Mesendoderm (in vitro differentiated cells): ENCODE data around the gene PRR5L.

Experiments used
- DNase-seq: peaks from one replicate; pipeline ENCODE4 v3.0.0; 2013
- H2AK5ac ChIP-seq: 2 replicates; pipeline ENCODE4 v1.6.1; 2013; ENCODE audit warnings: low read length, inconsistent platforms
- H2BK120ac ChIP-seq: 2 replicates; pipeline ENCODE4 v1.6.1; 2013; ENCODE audit warnings: low read depth, mild to moderate bottlenecking, low read length, moderate library complexity, mixed read lengths
- H2BK15ac ChIP-seq: replicated peaks from 2 replicates; pipeline ENCODE4 v1.6.1; 2013; ENCODE audit warnings: low read depth, mild to moderate bottlenecking, moderate library complexity
- H2BK5ac ChIP-seq: 2 replicates; pipeline ENCODE4 v1.6.1; 2013; ENCODE audit warnings: low read length, inconsistent platforms
- H3K18ac ChIP-seq: 2 replicates; pipeline ENCODE4 v1.6.1; 2013; ENCODE audit warnings: mild to moderate bottlenecking, low read length, mixed read lengths
- H3K23ac ChIP-seq: one replicate; pipeline ENCODE4 v1.6.1; 2013; ENCODE audit warnings: low read length
- H3K27ac ChIP-seq: 2 replicates; pipeline ENCODE4 v1.5.1; 2013; ENCODE audit warnings: low read depth, mild to moderate bottlenecking, inconsistent platforms, low read length, moderate library complexity
- H3K27me3 ChIP-seq: 2 replicates; pipeline ENCODE4 v1.6.1; 2013; ENCODE audit warnings: low read length, control low read depth, mild to moderate bottlenecking, inconsistent platforms; ENCODE audit not compliant: insufficient read depth, poor library complexity
- H3K36me3 ChIP-seq: 2 replicates; pipeline ENCODE4 v1.6.1; 2013; ENCODE audit warnings: low read length, inconsistent platforms; ENCODE audit not compliant: control insufficient read depth, insufficient read depth
- H3K4ac ChIP-seq: one replicate; pipeline ENCODE4 v1.6.1; 2013; ENCODE audit warnings: low read depth, mild to moderate bottlenecking, low read length, moderate library complexity
- H3K4me1 ChIP-seq: 2 replicates; pipeline ENCODE4 v1.6.1; 2013; ENCODE audit warnings: low read depth, low read length, inconsistent platforms; ENCODE audit not compliant: control insufficient read depth
- H3K4me2 ChIP-seq: 2 replicates; pipeline ENCODE4 v1.6.1; 2013; ENCODE audit warnings: low read length
- H3K4me3 ChIP-seq: 2 replicates; pipeline ENCODE4 v1.5.1; 2013; ENCODE audit warnings: mild to moderate bottlenecking, low read length
- H3K56ac ChIP-seq: one replicate; pipeline ENCODE4 v1.6.1; 2013; ENCODE audit warnings: low read length
- H3K79me1 ChIP-seq: 2 replicates; pipeline ENCODE4 v1.6.1; 2013; ENCODE audit warnings: low read length, inconsistent platforms
- H3K79me2 ChIP-seq: 2 replicates; pipeline ENCODE4 v1.6.1; 2013; ENCODE audit warnings: mild to moderate bottlenecking, low read length; ENCODE audit not compliant: control insufficient read depth, insufficient read depth
- H3K9ac ChIP-seq: 2 replicates; pipeline ENCODE4 v1.6.1; 2013; ENCODE audit warnings: low read length, inconsistent platforms
- H4K5ac ChIP-seq: one replicate; pipeline ENCODE4 v1.6.1; 2013; ENCODE audit warnings: low read length
- H4K8ac ChIP-seq: one replicate; pipeline ENCODE4 v1.6.1; 2013; ENCODE audit warnings: low read depth, mild to moderate bottlenecking, control low read depth, low read length, moderate library complexity
- WGBS: extraction: QIAGEN DNeasy Blood & Tissue Kit; methylation state at CpG from one replicate; pipeline ENCODE4 v1.1.7; 2013; ENCODE audit warnings: low lambda C conversion rate, missing lambda C conversion rate; ENCODE audit not compliant: insufficient coverage; ENCODE audit errors: extremely low coverage; 5-methylcytosine and 5-hydroxymethylcytosine counted together

PRR5L gene

GRCh38 chr11:36449561-36450096 is 153.5 kb downstream of the PRR5L start:
- Histone ChIP-seq H4K5ac (no peak overlapping the region), H2BK15ac (no peak overlapping the region), H3K23ac (no peak overlapping the region), H2BK5ac (no peak overlapping the region), H3K4me3 (no peak overlapping the region), H3K27me3 (no peaks in the 10 kb centered on the region), H3K27ac (no peak overlapping the region), H3K4me2 (no peak overlapping the region), H2BK120ac (no peak overlapping the region), H4K8ac (no peak overlapping the region), H3K36me3 (no peaks in the 10 kb centered on the region), H3K9ac (no peak overlapping the region), H3K79me1 (no peaks in the 10 kb centered on the region), H3K79me2 (no peaks in the 10 kb centered on the region), H2AK5ac (no peak overlapping the region), H3K56ac (no peak overlapping the region), H3K4me1 (no peaks in the 10 kb centered on the region), H3K18ac (no peak overlapping the region), H3K4ac (no peak overlapping the region)
- WGBS, result no CpG with 5 or more reads among the region's 5 CpGs
- DNase-seq, result no peak

GRCh38 chr11:36450110-36450572 is 154.1 kb downstream of the PRR5L start:
- H2BK15ac ChIP-seq, result no peak overlapping the region
- no peaks in the 10 kb centered on the region for H3K79me2 ChIP-seq
- H3K36me3 ChIP-seq, result no peaks in the 10 kb centered on the region
- H2BK120ac ChIP-seq, result no peak overlapping the region
- WGBS, result no CpG with 5 or more reads among the region's 3 CpGs
- H2AK5ac ChIP-seq, result no peak overlapping the region
- H2BK5ac ChIP-seq, result no peak overlapping the region
- no peak overlapping the region for H3K18ac ChIP-seq
- H3K27me3 ChIP-seq, result no peaks in the 10 kb centered on the region
- no peaks in the 10 kb centered on the region for H3K79me1 ChIP-seq
- no peak overlapping the region for H3K4me3 ChIP-seq
- no peak overlapping the region for H3K23ac ChIP-seq
- H3K4ac ChIP-seq, result no peak overlapping the region
- no peak overlapping the region for H4K5ac ChIP-seq
- no peak overlapping the region for H3K9ac ChIP-seq
- H3K56ac ChIP-seq, result no peak overlapping the region
- no peak overlapping the region for H3K27ac ChIP-seq
- no peak overlapping the region for H4K8ac ChIP-seq
- DNase-seq, result no peak
- no peak overlapping the region for H3K4me2 ChIP-seq
- H3K4me1 ChIP-seq, result no peaks in the 10 kb centered on the region

DNA sequence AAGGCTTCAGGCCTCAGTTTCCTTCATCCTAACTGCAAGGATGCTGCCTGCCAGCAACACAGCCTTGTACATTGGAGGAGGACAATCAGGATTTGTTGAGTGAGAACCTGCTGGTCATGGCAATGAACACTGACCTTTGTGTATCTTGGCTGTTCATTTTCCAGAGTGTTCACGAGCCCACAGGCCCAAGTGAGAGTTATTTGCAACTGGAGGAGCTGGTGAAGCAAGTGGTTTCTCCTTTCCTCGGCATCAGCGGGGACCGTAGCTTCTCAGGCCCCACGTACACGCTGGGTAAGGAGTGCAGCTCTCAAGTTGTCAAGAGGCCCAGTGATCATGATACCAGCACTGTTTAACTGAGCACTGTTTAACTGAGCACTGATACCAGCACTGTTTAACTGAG is 155.0 kb downstream of the PRR5L start:
- Histone ChIP-seq H3K79me2 (no peaks in the 10 kb centered on the region), H3K4me2 (no peak overlapping the region), H3K9ac (no peak overlapping the region), H3K27me3 (no peaks in the 10 kb centered on the region), H3K18ac (no peak overlapping the region), H3K23ac (no peak overlapping the region), H3K79me1 (no peaks in the 10 kb centered on the region), H3K27ac (no peak overlapping the region), H2BK15ac (no peak overlapping the region), H3K4me1 (no peaks in the 10 kb centered on the region), H2BK5ac (no peak overlapping the region), H2BK120ac (no peak overlapping the region), H4K8ac (no peak overlapping the region), H3K36me3 (no peaks in the 10 kb centered on the region), H3K56ac (no peak overlapping the region), H2AK5ac (no peak overlapping the region), H3K4me3 (no peak overlapping the region), H4K5ac (no peak overlapping the region), H3K4ac (no peak overlapping the region)
- DNase-seq, result no peak
- WGBS, result no CpG with 5 or more reads among the region's 6 CpGs

DNA sequence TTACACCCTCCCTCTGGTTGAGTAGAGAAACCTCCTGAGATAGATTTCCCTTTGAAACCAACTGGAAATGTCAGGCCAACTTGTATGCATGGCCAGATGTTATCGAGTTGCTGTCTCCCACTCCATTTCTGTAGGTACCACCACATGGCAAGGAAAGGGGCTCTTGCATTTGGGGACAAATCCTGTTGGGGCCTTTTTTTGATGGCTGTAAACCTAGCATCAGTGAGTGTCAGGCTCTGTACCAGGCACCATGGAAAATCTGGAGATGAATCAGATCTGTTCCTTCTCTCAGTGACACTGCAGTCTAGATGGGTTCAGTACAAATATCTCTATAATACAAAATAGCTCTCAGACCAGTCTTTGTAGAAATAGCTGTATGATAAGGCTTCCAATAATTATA is 155.6 kb downstream of the PRR5L start:
- no peak overlapping the region for H4K5ac ChIP-seq
- no peak overlapping the region for H3K56ac ChIP-seq
- H3K9ac ChIP-seq, result no peak overlapping the region
- H3K4ac ChIP-seq, result no peak overlapping the region
- H3K23ac ChIP-seq, result no peak overlapping the region
- H3K4me1 ChIP-seq, result no peaks in the 10 kb centered on the region
- H3K4me2 ChIP-seq, result no peak overlapping the region
- H4K8ac ChIP-seq, result no peak overlapping the region
- H2AK5ac ChIP-seq, result no peak overlapping the region
- H2BK5ac ChIP-seq, result no peak overlapping the region
- H3K27me3 ChIP-seq, result no peaks in the 10 kb centered on the region
- no peaks in the 10 kb centered on the region for H3K79me1 ChIP-seq
- H3K4me3 ChIP-seq, result no peak overlapping the region
- no peaks in the 10 kb centered on the region for H3K79me2 ChIP-seq
- no peak for DNase-seq
- no peak overlapping the region for H2BK15ac ChIP-seq
- H2BK120ac ChIP-seq, result no peak overlapping the region
- H3K36me3 ChIP-seq, result no peaks in the 10 kb centered on the region
- no peak overlapping the region for H3K27ac ChIP-seq
- WGBS, result no CpG with 5 or more reads among the region's 1 CpG
- no peak overlapping the region for H3K18ac ChIP-seq

DNA sequence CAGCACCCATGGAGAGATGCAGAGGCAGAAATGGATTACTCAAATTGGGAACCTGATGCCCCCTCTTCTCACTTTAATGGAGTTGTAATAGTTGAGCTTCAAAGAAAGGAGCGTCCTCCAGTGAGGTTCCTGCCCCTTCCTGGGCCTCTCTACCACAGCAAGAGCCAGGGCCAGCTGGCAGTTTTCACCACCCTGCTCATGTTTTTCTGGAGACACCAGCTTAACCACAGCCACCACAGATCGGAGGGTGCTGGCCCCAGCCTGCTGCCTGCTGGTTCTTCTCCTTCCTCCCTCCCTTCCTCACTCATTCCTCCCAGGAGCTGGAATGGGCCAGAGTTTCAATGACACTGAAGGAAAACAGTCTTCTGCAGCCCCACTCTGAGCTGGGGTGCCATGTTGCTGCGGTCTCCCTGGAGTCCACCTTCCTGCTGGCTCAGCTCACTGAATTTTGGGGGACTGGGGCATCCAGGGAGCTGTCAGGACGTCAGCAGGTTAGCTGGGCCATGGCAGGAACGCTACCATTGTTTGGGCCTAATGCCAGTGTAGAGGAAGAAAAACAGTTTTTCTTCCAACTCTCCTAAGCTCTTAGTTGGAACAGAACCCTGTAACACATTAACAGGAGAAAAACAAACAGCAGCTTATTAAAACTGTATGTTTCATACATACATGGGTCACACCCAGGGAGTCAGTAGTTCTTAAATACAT is 156.3 kb downstream of the PRR5L start:
- no peak overlapping the region for H2BK15ac ChIP-seq
- H3K27ac ChIP-seq, result no peak overlapping the region
- no CpG with 5 or more reads among the region's 5 CpGs for WGBS

GRCh38 chr11:36452961-36453360 is 156.9 kb downstream of the PRR5L start:
- no peak overlapping the region for H2BK15ac ChIP-seq
- H2BK120ac ChIP-seq, result no peak overlapping the region
- no peak overlapping the region for H3K9ac ChIP-seq
- no CpG with 5 or more reads among the region's 1 CpG for WGBS
- no peak overlapping the region for H4K8ac ChIP-seq
- no peak overlapping the region for H3K18ac ChIP-seq
- H3K27me3 ChIP-seq, result no peaks in the 10 kb centered on the region
- H4K5ac ChIP-seq, result no peak overlapping the region
- no peaks in the 10 kb centered on the region for H3K79me1 ChIP-seq
- H3K4ac ChIP-seq, result no peak overlapping the region
- H3K23ac ChIP-seq, result no peak overlapping the region
- H3K56ac ChIP-seq, result no peak overlapping the region
- DNase-seq, result no peak
- no peak overlapping the region for H3K4me2 ChIP-seq
- no peaks in the 10 kb centered on the region for H3K36me3 ChIP-seq
- H3K27ac ChIP-seq, result no peak overlapping the region
- no peaks in the 10 kb centered on the region for H3K79me2 ChIP-seq
- no peak overlapping the region for H3K4me3 ChIP-seq
- no peak overlapping the region for H2BK5ac ChIP-seq
- H3K4me1 ChIP-seq, result no peaks in the 10 kb centered on the region
- no peak overlapping the region for H2AK5ac ChIP-seq

More for the DNA sequence above, 156.3 kb downstream of the PRR5L start:
- H3K18ac ChIP-seq, result no peak overlapping the region
- H4K5ac ChIP-seq, result no peak overlapping the region
- no peak overlapping the region for H2BK5ac ChIP-seq
- H3K79me2 ChIP-seq, result no peaks in the 10 kb centered on the region
- no peak overlapping the region for H3K4ac ChIP-seq
- no peak overlapping the region for H3K4me2 ChIP-seq
- H3K36me3 ChIP-seq, result no peaks in the 10 kb centered on the region
- no peaks in the 10 kb centered on the region for H3K4me1 ChIP-seq
- H3K79me1 ChIP-seq, result no peaks in the 10 kb centered on the region
- H2BK120ac ChIP-seq, result no peak overlapping the region
- H3K9ac ChIP-seq, result no peak overlapping the region
- H3K23ac ChIP-seq, result no peak overlapping the region
- H2AK5ac ChIP-seq, result no peak overlapping the region
- no peak for DNase-seq
- no peak overlapping the region for H4K8ac ChIP-seq
- H3K56ac ChIP-seq, result no peak overlapping the region
- H3K4me3 ChIP-seq, result no peak overlapping the region
- no peaks in the 10 kb centered on the region for H3K27me3 ChIP-seq
